Activated naive CD8-positive, alpha-beta T cell treated with anti-CD3 and anti-CD28 coated beads, Interleukin-2, amount 50 U/mL, for 16 hours (primary cell): ENCODE measurements around the gene CEP104.

Experiments
- DNase-seq: peaks from one replicate; pipeline ENCODE4 v3.0.0-alpha.2; 2020; ENCODE audit warnings: low read depth, low spot score

CEP104 gene

DNA sequence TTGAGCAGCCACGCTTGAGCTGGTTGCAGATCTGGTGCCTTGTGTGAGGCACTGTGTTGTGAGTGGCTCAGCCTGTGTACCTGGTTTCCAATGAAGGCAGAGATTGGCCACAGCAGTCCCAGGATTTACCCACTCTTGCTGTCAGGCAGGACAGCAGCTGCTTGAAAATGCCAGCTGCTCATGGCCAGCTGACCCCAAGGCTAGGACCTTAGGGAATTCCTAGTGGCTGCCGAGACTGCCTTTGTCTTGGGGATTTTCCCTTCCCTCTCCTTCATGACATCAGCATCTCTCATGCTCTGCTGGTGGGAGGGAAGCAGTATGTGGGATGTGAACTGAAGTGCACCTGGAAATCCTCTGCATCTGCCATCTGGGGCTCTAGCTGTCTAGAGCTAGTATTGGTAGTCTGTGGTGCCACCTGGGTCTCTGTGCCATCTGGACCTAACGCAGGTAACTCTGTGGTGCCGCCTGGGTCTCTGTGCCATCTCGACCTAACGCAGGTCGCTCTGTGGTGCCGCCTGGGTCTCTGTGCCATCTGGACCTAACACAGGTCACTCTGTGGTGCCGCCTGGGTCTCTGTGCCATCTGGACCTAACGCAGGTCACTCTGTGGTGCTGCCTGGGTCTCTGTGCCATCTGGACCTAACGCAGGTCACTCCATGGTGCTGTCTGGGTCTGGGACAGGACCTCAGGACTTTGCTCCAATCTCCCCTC lies 56.9 kb downstream of the CEP104 start:
- DNase-seq: no peak

DNA sequence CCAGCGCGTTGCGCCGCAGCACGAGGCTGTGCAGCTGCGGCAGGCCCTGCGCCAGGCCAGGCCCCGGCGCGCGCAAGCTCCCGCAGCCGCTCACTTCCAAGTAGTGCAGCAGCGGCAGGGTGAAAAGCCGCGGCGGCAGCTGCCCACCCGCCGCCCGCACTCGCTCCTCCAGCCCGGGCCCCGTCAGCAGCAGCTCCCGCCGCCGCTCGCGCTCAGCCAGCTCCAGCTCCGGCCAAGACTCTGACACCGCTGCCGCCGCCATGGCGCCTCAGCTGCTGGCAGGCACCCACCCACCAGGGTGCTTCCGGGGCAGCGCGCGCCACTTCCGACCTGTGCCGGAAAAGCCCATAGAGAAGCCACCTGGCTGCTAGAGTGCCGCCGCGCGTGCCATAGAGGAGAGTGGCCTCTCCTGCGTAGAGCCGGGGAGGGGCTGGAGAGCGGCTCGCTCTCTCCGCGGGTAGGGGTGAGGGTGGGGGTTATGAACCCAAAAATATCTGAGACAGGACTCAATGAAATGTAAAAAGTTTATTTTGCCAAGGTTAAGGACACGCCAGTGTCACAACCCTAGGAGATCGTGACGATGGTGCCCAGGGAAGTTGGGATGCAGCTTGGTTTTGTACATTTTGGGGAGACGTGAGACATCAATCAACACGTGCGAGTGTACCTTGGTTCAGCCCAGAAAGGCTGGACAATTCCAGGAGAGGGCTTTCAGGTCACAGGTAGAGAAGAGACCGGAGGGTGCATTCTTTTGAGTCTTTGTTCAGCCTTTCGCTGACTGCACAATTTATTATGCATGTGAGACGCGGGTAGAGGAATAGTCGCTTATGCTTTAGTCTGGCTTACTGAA lies 60.6 kb downstream of the CEP104 start, which contains the start of gene LRRC47:
Gene LRRC47 (minus strand): TSS at position 284 of the 847 bp plus-strand sequence. CDS start 22 bp downstream, at position 262.
- peak; percentile 90 for DNase-seq

DNA sequence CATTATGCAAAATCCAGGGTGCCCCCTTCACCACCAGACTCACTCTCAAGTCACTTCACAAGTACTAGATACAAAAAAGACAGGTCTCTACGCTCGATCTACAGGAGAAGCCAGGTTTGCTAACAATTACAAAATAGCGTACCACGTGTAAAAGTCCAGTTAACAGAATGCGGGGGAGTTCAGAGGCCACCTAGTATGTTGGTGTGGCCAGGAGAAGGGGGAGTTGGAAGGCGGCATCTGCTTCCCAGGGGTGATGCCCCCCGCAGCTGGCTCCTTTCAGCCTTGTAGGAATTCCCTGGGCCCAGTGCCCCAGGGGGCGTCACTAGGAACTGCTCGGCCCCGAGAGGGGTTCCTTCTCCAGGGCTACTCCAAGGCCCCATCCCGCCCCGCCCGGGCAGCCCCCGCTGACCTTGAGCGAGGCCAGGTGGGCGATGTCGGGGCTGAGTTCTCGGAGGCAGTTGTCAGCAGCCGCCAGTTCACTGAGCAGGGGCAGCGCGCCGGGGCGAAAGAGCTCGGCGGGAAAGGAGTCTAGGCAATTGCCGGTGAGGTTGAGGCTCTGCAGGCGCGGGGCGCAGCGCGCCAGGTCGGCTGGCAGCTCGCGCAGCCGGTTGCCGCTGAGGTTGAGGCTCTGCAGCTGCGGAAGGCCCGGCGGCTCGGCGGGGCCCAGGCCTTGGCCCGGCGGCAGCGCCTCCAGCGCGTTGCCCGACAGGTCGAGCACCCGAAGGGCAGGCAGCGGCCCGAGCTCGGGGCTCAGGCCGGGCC lies 61.4 kb downstream of the CEP104 start:
- DNase-seq: no peak

DNA sequence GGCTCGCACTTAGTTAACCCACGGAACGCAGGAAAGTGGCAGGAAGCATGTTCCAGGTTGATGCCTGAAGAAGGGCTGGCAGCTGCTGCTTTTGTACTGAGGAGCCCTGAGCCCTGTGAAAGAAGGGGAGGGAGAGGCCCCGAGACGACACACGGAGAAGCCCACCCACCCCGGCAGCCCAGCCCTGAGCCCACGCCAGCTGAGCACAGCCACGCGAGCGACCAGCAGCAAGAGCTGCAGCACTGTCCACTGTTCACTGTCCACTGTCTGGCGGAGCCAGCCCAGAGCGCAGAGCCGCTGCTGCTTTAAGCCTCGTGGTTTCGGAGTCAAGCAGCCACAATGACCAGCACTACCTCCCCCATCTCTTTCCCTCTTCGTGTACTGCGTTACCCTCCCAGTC lies 66.1 kb downstream of the CEP104 start:
- DNase-seq: no peak

DNA sequence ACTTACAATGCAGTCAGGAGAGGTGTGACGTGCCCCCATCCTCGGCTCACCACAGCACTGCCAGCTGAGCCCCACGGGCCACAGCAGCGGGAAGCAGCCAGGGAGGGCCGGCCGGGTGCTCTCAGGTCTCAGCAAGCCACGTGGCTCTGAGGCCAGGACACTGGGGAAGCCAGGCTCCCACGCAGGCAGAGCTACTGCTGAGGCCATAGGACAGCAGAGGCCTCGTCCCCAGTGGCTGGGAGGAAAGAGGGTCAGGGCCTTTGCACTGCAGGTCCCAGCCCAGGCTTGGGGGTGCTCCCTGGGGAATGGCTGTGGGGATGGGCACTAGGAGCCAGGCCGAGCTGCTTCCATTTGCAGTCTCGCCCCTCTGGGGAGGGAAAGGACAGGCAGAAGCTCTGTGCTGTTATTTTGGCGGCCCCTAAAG lies 66.5 kb downstream of the CEP104 start:
- no peak for DNase-seq

DNA sequence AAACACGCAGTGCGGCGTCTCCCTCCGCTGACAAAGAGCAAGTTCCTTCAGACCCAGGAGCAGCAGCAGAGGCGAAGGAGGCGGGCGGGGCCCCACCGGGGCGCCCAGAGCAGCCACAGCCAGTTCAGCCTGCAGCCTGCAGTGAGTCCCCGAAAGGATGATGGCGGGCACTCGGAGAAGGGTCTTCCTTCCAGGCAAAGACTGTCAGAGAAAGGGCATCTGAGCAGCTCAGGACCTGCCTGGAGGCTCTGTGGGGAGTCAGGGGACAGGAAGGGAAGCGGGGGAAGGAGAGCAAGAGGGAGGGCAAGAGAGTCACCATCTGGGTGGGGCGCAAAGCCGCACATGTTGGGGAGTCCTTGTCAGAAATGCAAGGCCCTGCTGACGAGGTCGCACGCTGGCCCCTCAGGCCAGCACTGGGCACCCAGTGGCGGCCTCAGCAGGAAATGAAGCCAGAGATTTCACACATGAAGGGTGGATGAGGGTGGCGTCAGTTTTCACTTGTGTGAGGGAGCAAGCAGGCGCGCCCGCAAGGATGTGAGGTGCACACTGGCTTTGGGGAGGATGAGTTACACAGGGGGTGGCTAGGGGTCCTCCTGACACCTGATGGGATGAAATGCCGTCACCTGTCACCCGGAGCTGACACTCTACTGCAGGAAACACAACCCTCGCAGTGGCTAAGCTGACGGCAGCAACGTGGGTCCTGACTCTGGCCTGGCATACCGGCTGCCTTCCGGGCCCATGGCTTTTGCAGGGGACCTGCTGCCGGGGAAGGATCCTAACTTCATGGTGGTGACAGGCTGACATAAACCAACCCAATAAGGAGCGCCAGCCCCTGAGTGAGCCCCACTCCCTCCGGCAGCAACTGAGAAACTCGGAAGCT lies 67.3 kb downstream of the CEP104 start:
- DNase-seq: no peak

DNA sequence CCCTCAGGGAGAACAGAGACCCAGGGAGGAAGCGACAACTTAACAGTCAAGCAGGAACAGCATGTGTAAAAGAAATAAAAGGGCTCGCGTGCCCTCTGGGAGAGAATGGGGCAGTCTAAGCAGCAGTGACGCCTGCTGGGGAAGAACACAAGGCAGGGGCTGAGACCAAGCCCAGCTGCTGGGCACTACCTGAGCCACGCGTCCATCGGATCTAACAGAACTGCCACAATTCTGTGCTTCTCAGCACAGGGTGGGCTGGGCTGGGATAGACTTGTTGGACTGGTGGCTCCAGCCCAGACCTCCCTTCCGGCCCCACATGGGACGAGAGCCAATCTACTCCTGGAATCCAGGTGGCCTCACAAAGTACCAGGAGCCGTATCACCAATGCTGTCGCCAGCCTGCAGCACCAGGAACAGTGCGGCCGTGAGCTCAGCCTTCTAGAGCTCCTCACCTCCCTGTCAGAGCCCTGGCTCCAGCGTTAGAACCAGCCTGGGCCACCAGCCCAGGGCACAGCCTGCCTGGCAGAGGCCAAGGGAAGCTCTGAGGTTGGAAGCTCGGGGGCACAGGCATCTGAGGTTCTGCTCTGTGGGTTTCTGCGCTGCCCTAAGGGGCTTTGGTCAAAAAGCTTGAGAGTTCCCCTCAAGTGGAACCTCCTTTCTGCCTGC lies 68.1 kb downstream of the CEP104 start:
- no peak for DNase-seq

DNA sequence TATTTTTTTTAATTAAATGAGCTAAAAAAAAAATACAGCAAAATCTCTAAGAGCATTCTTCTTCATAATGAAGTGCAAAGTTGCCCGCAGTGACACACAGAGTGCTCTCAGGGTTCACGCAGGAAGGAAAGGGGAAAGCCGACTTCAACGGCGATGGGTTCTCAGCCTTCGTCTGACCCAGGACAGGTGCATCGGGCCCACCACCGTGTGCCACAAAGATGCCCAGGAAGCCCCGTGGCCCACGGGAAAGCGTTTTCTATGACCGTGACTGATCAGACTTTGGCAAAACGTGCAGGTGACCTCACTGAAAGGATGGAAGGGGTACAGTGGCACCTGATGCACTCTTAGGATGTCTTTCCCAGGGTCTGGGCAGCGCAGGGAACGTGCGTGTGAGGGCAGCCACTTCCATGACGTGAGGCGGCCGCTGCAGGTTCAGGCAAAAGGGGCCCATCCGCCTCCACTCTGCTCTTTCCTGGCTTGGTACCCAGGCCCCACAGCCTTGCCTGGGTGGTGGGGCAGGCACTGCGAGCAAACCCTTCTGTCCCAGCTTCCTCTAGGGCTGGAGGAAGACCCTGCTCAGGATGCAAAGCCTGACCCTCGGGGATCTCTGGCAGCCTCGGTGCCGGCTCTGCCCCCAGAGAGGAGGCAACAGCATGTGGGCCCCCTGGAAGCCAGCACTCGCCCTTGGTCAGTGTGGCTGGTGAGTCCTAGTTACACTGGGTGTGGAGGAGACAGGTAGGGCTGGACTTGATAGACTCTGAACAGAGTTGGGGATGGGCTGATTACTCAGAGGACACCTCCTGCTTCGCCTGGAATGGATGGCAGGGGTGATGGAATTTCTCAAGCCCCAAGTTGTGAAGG lies 69.0 kb downstream of the CEP104 start:
- no peak for DNase-seq

DNA sequence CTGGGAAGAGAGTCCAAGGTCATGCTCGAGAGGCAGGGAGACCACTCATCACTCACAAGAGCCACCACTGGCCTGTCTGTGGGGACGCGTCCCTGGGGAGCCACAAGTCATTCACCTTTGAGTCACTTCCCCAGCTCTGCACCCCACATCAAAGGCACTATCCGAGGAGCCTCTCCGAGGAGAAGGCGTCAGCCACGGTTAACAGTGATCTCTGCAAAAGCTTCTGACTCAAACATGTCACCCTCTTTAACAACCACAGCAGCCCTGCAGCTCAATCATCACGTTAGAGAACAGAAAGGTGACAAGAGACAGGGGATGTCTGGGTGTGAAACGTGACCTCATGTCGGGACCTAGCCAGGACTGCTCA lies 69.7 kb downstream of the CEP104 start:
- no peak for DNase-seq

DNA sequence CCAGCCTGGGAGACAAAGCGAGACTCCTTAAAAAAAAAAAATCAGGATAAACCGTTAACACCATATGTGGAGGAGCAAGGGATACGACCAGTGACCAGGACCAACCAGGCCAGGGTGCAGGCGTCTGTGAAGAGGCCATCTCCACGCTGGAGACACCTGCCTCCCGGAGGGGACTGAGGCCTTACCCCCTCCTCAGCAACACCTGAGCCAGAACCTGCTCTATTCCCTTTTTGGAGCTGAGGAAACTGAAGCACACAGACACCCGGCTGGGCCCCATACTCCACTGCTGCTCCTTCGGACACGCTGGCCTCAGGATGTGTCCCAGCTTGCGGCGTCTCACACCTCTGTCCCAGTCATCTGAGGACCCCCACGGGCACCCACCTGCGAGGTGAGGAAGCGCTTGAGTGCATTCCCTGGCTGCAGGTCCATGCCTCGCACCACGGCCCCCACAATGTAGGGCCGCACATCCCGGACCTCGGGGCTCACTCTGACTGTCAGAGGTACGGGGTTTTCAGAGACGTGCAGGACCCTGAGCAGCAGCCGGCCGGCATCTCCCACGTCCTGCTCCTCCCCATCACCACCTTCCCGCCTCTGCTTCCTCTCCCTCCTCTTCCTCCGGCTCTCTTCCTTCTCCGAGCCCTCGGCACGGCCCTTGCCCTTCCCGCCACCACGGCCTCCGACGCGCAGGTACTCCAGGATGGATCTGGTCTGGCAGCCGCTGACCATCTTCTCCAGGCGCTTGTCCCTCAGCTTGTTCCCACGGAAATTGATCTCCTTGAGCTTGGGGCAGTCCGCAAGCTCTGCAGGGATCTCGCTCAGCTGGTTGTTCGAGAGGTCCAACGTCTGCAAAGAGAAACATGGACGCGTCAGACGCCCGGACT lies 70.3 kb downstream of the CEP104 start:
- no peak for DNase-seq

DNA sequence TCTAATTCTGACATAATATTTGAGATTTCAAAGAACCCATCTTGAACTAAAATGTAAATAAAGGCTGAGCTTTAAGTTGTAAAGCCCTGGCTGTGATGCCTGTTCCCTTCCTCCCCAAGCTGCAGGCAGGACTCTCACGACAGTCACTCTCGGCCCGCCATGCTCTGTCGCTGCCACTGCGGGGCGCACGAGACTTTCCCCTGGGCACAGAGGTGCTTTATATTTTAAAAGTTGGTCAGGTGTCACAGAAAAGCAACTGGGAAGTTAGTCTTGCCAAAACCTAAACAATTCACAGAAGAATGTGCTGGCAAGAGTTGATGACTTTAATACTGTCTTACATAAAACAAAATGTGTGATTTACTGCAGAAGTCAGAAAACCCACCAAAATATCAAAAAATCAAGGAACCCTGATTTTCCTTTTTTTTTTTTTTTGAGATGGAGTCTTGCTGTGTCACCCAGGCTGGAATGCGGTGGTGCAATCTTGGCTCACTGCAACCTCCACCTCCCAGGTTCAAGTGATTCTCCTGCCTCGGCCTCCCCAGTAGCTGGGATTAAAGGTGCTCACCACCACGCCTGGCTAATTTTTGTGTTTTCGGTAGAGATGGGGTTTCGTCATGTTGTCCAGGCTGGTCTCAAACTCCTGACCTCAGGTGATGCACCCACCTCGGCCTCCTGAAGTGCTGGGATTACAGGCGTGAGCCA lies 71.4 kb downstream of the CEP104 start:
- DNase-seq: no peak

DNA sequence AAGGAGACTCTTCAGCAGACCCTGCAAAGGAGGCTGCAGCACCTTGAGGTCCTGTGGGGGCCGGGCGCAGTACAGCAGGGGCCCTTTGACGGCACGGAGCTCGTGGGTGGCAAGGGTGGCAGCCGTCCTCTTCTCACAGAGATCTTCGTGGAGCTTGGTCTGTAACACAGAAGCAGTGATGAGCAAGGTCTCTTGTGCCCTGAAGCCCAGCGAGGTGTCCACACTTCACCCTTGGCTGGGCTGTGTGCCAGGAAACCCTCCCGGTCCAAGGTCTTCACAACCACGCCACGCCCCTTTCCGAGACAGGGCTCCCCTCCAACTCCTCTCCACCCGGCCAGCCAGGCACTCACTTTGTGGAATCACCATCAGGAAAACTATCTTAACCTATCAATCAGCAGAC lies 72.0 kb downstream of the CEP104 start:
- no peak for DNase-seq

DNA sequence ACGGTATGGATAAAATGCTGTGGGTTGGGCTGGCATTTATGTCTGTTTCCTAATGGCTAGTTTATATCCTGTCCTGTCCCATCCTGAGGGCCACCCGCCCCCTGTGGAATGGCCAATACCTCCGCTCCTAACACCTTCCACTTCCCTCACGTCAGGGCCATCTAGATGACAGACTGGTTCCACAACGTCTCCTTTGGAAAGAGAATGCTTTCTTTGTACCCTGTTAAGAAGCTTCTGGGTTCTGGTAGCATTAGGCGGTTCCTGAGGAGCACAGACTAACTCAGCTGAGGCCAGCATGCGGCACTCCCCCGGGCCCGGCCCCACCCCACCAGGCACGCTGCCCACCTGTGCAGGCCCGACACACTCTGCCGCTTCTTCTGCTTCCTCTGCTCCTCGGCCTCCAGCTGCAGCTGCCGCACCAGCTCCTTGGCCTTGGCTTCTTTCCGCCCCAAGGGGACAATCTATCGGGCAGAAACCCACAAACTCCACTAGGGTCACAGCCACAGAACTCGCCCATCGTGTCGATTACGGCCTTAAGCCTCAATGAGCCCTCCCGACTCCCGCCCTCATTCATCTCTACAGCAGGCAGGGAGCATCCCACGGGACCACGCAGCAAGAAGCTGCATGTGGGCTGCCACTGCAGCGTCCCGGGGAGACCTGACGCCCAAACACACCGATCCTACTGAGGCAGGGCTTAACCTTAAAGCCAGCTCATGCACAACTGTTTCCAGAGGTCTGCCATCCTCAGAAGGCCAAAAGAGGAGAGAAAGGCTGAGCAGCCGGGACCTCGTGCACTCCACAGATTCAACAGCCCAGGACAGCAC lies 73.1 kb downstream of the CEP104 start:
- DNase-seq: no peak

DNA sequence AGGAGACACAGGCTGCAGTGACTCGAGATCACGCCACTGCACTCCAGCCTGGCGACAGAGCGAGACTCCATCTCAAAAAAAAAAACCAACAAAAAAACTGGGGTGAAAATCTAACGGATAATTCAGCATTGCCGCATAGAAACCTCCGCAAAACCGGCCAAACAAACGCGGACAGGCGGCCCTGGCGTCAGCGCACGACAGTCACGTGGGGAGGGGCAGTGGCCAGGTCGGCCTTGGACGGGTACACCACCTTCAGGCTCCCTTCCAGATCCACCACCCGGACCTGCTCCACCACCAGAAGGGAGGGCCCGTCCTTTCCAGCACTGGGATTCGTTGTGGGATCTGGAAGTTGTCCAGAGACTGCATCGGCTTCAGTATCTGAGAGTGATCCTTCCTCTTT lies 76.1 kb downstream of the CEP104 start:
- no peak for DNase-seq

DNA sequence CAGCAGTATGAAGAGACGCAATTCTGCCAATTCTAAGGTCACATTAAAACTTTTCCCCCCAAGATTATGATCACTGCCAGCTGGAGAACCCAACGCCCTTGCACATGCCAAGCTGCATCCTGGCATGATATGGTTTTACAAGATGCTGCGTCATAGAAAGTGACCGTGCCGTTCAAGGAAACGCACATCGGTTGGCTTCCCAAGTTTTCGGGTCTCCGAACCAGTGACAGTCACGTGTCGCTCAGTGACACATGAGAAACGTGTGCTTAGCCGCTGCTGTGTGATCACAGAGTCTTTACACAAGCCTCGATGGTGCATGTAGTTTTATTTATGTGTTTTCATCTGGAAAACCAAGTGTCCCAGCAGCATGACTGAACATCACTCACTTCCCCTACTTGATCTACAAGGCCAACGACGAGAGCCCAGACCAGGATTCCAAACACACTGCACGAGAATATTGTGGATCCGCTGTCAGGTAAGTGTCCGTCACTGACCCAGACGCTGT lies 77.0 kb downstream of the CEP104 start:
- DNase-seq: no peak

DNA sequence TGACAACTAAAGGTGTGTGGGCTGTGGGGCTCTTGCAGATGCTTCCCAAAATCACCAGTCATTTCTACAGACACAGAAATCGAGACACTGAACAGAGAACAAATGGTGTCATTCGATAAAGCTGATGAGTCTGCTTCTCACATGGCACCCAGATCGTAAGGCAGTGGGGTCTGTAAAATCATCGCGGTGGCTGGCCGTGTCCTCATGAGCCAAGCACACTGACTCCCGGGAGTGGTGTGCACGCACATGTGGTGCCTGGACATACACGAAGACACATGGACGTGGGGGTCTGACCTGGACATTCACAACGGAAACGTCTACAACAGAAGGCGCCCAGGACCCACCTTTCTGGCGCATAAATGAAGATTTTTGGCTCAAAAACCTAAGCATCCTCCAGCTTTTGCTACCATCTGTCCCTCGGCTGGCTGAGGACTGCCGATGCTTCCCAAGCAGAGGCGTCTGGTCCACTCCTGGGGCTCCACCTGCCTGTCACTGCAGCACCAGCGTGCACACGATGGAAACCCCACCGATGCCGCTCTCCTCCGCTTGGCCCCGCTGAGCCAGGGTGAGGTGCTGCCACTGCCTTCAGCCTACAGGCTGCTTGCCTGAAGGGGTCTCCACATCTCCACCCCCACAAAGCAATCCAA lies 77.6 kb downstream of the CEP104 start:
- no peak for DNase-seq
